SHP77 treated with DMSO at 0.1 percent for 48 hours (cell line): ENCODE measurements around the gene TARBP1.
"Not testable (repeated sequence)": the region's sequence is repeated elsewhere in the genome, so short reads cannot be mapped to it uniquely, and the experiment has no call there.

Source experiments
- DNase-seq: peaks from one replicate; lab custom pipeline; 2025; lab: John Stamatoyannopoulos, UW

TARBP1 gene

GRCh38 chr1:234434706-234435105 lies 44.3 kb downstream of the TARBP1 start:
- DNase-seq: no peak

- DNase-seq: no peak
Observed at GRCh38 chr1:234433563-234434285, 45.3 kb downstream of the TARBP1 start.

GRCh38 chr1:234431255-234431654 lies 47.7 kb downstream of the TARBP1 start:
- DNase-seq: no peak

- no peak for DNase-seq
Observed at GRCh38 chr1:234430691-234431090, 48.3 kb downstream of the TARBP1 start.

- DNase-seq: no peak
Observed at GRCh38 chr1:234429434-234429806, 49.6 kb downstream of the TARBP1 start.

GRCh38 chr1:234427950-234428646 lies 50.9 kb downstream of the TARBP1 start:
- DNase-seq: no peak

- DNase-seq: no peak
Observed at GRCh38 chr1:234413990-234414389, 65.0 kb downstream of the TARBP1 start.

- DNase-seq: no peak
Observed at GRCh38 chr1:234413485-234413884, 65.5 kb downstream of the TARBP1 start.

- DNase-seq: no peak
Observed at GRCh38 chr1:234412830-234413229, 66.1 kb downstream of the TARBP1 start.

GRCh38 chr1:234409328-234409727 lies 69.7 kb downstream of the TARBP1 start:
- no peak for DNase-seq

GRCh38 chr1:234408757-234409156 lies 70.2 kb downstream of the TARBP1 start:
- DNase-seq: no peak

GRCh38 chr1:234406871-234407270 lies 72.1 kb downstream of the TARBP1 start:
- DNase-seq: no peak

- no peak for DNase-seq
Observed at GRCh38 chr1:234405676-234406075, 73.3 kb downstream of the TARBP1 start.

- DNase-seq: no peak
Observed at GRCh38 chr1:234402939-234403338, 76.0 kb downstream of the TARBP1 start.

- DNase-seq: no peak
Observed at GRCh38 chr1:234401658-234402057, 77.3 kb downstream of the TARBP1 start.

- DNase-seq: no peak
Observed at GRCh38 chr1:234400773-234401172, 78.2 kb downstream of the TARBP1 start.

GRCh38 chr1:234399515-234399914 lies 79.5 kb downstream of the TARBP1 start:
- DNase-seq: not testable (repeated sequence)

- no peak for DNase-seq
Observed at GRCh38 chr1:234398849-234399381, 80.1 kb downstream of the TARBP1 start.

- DNase-seq: no peak
Observed at GRCh38 chr1:234397732-234398131, 81.2 kb downstream of the TARBP1 start.

GRCh38 chr1:234396871-234397270 lies 82.1 kb downstream of the TARBP1 start:
- DNase-seq: no peak

- DNase-seq: no peak
Observed at GRCh38 chr1:234396092-234396491, 82.9 kb downstream of the TARBP1 start.

- no peak for DNase-seq
Observed at GRCh38 chr1:234395297-234395696, 83.7 kb downstream of the TARBP1 start.

- DNase-seq: no peak
Observed at GRCh38 chr1:234393190-234393589, 85.8 kb downstream of the TARBP1 start.
